Karpas-422 (cell line): ENCODE results near the gene PITRM1. TPM values are rescaled to one million over a fixed set of nuclear protein-coding genes. Genes with fewer than 3 reads are reported as not detected.

Experiments
- DNase-seq: peaks from one replicate; pipeline ENCODE4 v3.0.0-alpha.2; 2015
- H2AFZ ChIP-seq: fragments of 200-600 bp; sonication (generic); 2 replicates; pipeline ENCODE4 v1.6.1; 2014; ENCODE audit warnings: antibody characterized with exemption, low read length, mixed read lengths
- H3K27ac ChIP-seq: fragments of 200-600 bp; sonication (generic); 2 replicates; pipeline ENCODE4 v1.5.1; 2014; ENCODE audit warnings: mild to moderate bottlenecking, low read length, moderate library complexity
- H3K27me3 ChIP-seq: fragments of 200-600 bp; sonication (generic); 2 replicates; pipeline ENCODE4 v1.6.1; 2014; ENCODE audit warnings: low read length, mixed read lengths
- H3K36me3 ChIP-seq: fragments of 200-600 bp; sonication (generic); 2 replicates; pipeline ENCODE4 v1.6.1; 2014; ENCODE audit warnings: low read length, mixed read lengths; ENCODE audit not compliant: insufficient read depth
- H3K4me1 ChIP-seq: fragments of 200-600 bp; sonication (generic); 2 replicates; pipeline ENCODE4 v1.6.1; 2014; ENCODE audit warnings: mild to moderate bottlenecking, low read length, mixed read lengths
- H3K4me2 ChIP-seq: fragments of 200-600 bp; sonication (generic); 2 replicates; pipeline ENCODE4 v1.6.1; 2014; ENCODE audit warnings: low read length, low read depth, mild to moderate bottlenecking; ENCODE audit not compliant: poor library complexity, severe bottlenecking
- H3K4me3 ChIP-seq: fragments of 200-600 bp; sonication (generic); 2 replicates; pipeline ENCODE4 v1.5.1; 2014; ENCODE audit warnings: mild to moderate bottlenecking, antibody characterized with exemption, low read length, mixed read lengths
- H3K79me2 ChIP-seq: fragments of 200-600 bp; sonication (generic); 2 replicates; pipeline ENCODE4 v1.6.1; 2014; ENCODE audit warnings: mild to moderate bottlenecking, low read length, mixed read lengths
- H3K9ac ChIP-seq: fragments of 200-600 bp; sonication (generic); 2 replicates; pipeline ENCODE4 v1.6.0; 2014; ENCODE audit warnings: low read length
- H3K9me2 ChIP-seq: fragments of 200-600 bp; sonication (generic), shearing (Covaris generic); replicated peaks from 2 replicates; pipeline ENCODE4 v1.6.0; 2014; ENCODE audit warnings: mild to moderate bottlenecking, low read length, moderate library complexity; ENCODE audit not compliant: insufficient read depth
- H3K9me3 ChIP-seq: fragments of 300-700, 200-600 bp; sonication (generic); 2 replicates; pipeline ENCODE4 v1.6.1; 2014; ENCODE audit warnings: low read length, mixed read lengths
- H4K20me1 ChIP-seq: fragments of 200-600 bp; sonication (generic); 2 replicates; pipeline ENCODE4 v1.6.1; 2014; ENCODE audit warnings: mild to moderate bottlenecking, antibody characterized with exemption, low read length, low read depth; ENCODE audit not compliant: insufficient read depth
- total RNA-seq: library from RNA; depleted of rRNA; stranded (reverse); fragments of >200 nt; shearing (Covaris generic); gene quantifications from 2 replicates; pipeline ENCODE4 v1.2.3, GENCODE V29; 2014; ENCODE audit warnings: low replicate concordance

Gene PITRM1
- total RNA-seq, 1 experiment from 2014 or later, result 29.5 TPM

GRCh38 chr10:3100856-3101640 is 71.5 kb downstream of the PITRM1 start:
- H3K4me2 ChIP-seq, result no peak overlapping the region
- H2AFZ ChIP-seq, result no peak overlapping the region
- peaks cover 63% of the 10 kb centered on the region for H3K36me3 ChIP-seq
- H3K9ac ChIP-seq, result no peak overlapping the region
- no peak overlapping the region for H3K27ac ChIP-seq
- no peaks in the 10 kb centered on the region for H3K27me3 ChIP-seq
- H4K20me1 ChIP-seq, result peaks cover 47% of the 10 kb centered on the region
- no peaks in the 10 kb centered on the region for H3K4me1 ChIP-seq
- no peaks in the 10 kb centered on the region for H3K9me3 ChIP-seq
- H3K79me2 ChIP-seq, result peaks cover 64% of the 10 kb centered on the region
- H3K9me2 ChIP-seq, result no peaks in the 10 kb centered on the region
- DNase-seq, result no peak
- H3K4me3 ChIP-seq, result no peak overlapping the region

GRCh38 chr10:3100093-3100792 is 72.3 kb downstream of the PITRM1 start:
- Histone ChIP-seq H3K4me3 (no peak overlapping the region), H3K9me2 (no peaks in the 10 kb centered on the region), H3K79me2 (peaks cover 69% of the 10 kb centered on the region), H2AFZ (no peak overlapping the region), H4K20me1 (peaks cover 48% of the 10 kb centered on the region), H3K27me3 (no peaks in the 10 kb centered on the region), H3K4me2 (no peak overlapping the region), H3K4me1 (no peaks in the 10 kb centered on the region), H3K36me3 (peaks cover 64% of the 10 kb centered on the region), H3K27ac (no peak overlapping the region), H3K9ac (no peak overlapping the region), H3K9me3 (no peaks in the 10 kb centered on the region)
- no peak for DNase-seq

GRCh38 chr10:3099291-3100092 is 73.1 kb downstream of the PITRM1 start:
- Histone ChIP-seq H3K9me3 (no peaks in the 10 kb centered on the region), H2AFZ (no peak overlapping the region), H3K9me2 (no peaks in the 10 kb centered on the region), H3K27ac (no peak overlapping the region), H3K9ac (no peak overlapping the region), H3K79me2 (peaks cover 73% of the 10 kb centered on the region), H3K4me2 (no peak overlapping the region), H4K20me1 (peaks cover 54% of the 10 kb centered on the region), H3K4me3 (no peak overlapping the region), H3K4me1 (no peaks in the 10 kb centered on the region), H3K27me3 (no peaks in the 10 kb centered on the region), H3K36me3 (peaks cover 64% of the 10 kb centered on the region)
- no peak for DNase-seq

GRCh38 chr10:3098689-3099088 is 73.9 kb downstream of the PITRM1 start:
- DNase-seq, result no peak
- H3K36me3 ChIP-seq, result peaks cover 63% of the 10 kb centered on the region
- peaks cover 76% of the 10 kb centered on the region for H3K79me2 ChIP-seq
- H3K27me3 ChIP-seq, result no peaks in the 10 kb centered on the region
- H3K9ac ChIP-seq, result no peak overlapping the region
- H3K4me1 ChIP-seq, result no peaks in the 10 kb centered on the region
- no peak overlapping the region for H3K4me3 ChIP-seq
- H3K4me2 ChIP-seq, result no peak overlapping the region
- no peak overlapping the region for H2AFZ ChIP-seq
- no peak overlapping the region for H3K27ac ChIP-seq
- H3K9me2 ChIP-seq, result no peaks in the 10 kb centered on the region
- H3K9me3 ChIP-seq, result no peaks in the 10 kb centered on the region
- peaks cover 61% of the 10 kb centered on the region for H4K20me1 ChIP-seq

GRCh38 chr10:3097160-3097559 is 75.4 kb downstream of the PITRM1 start:
- H3K27ac ChIP-seq, result no peak overlapping the region
- peaks cover 63% of the 10 kb centered on the region for H3K36me3 ChIP-seq
- no peaks in the 10 kb centered on the region for H3K27me3 ChIP-seq
- H3K4me2 ChIP-seq, result no peak overlapping the region
- no peaks in the 10 kb centered on the region for H3K9me3 ChIP-seq
- no peak overlapping the region for H3K9ac ChIP-seq
- H3K4me1 ChIP-seq, result no peaks in the 10 kb centered on the region
- no peaks in the 10 kb centered on the region for H3K9me2 ChIP-seq
- no peak overlapping the region for H3K4me3 ChIP-seq
- peaks cover 74% of the 10 kb centered on the region for H4K20me1 ChIP-seq
- DNase-seq, result no peak
- no peak overlapping the region for H2AFZ ChIP-seq
- peaks cover 84% of the 10 kb centered on the region for H3K79me2 ChIP-seq

- Histone ChIP-seq H3K79me2 (peaks cover 88% of the 10 kb centered on the region), H3K9me2 (no peaks in the 10 kb centered on the region), H3K4me3 (no peak overlapping the region), H2AFZ (no peak overlapping the region), H3K27ac (no peak overlapping the region), H3K36me3 (peaks cover 68% of the 10 kb centered on the region), H3K9ac (no peak overlapping the region), H3K27me3 (no peaks in the 10 kb centered on the region), H4K20me1 (peaks cover 82% of the 10 kb centered on the region), H3K4me2 (no peak overlapping the region), H3K4me1 (no peaks in the 10 kb centered on the region), H3K9me3 (no peaks in the 10 kb centered on the region)
- DNase-seq, result no peak
Measured at GRCh38 chr10:3096149-3096548, 76.4 kb downstream of the PITRM1 start.

GRCh38 chr10:3095373-3096139 is 77.0 kb downstream of the PITRM1 start:
- peaks cover 93% of the 10 kb centered on the region for H3K79me2 ChIP-seq
- H3K9me2 ChIP-seq, result no peaks in the 10 kb centered on the region
- no peak overlapping the region for H3K4me3 ChIP-seq
- DNase-seq, result no peak
- no peaks in the 10 kb centered on the region for H3K9me3 ChIP-seq
- H3K27ac ChIP-seq, result no peak overlapping the region
- H3K27me3 ChIP-seq, result no peaks in the 10 kb centered on the region
- peaks cover 83% of the 10 kb centered on the region for H4K20me1 ChIP-seq
- no peak overlapping the region for H3K4me2 ChIP-seq
- H3K4me1 ChIP-seq, result no peaks in the 10 kb centered on the region
- no peak overlapping the region for H2AFZ ChIP-seq
- H3K36me3 ChIP-seq, result peaks cover 70% of the 10 kb centered on the region
- no peak overlapping the region for H3K9ac ChIP-seq
